ENCODE measurements around the gene FMO3. TPM values are rescaled to one million over a fixed set of nuclear protein-coding genes. Genes with fewer than 3 reads are reported as not detected.

The FMO3 gene
- total and polyA plus RNA-seq, 2 donors (not counting 1 experiment from before 2014, with no cell fraction given) = 76.3 to 148 TPM

- TF ChIP-seq CTCF (conservative IDR thresholded peaks at IDR 0.05 in 1 of 2, IDR thresholded peaks at IDR 0.05 in 1 of 2; ENCODE audit: low read depth in 1 of 2, low read length in 2 of 2) (no peak), EZH2 (IDR thresholded peaks at IDR 0.05; ENCODE audit: low read length, missing control alignments) (no peak)
- no peaks in the 10 kb centered on the region for H3K9me3 ChIP-seq (ENCODE audit: control insufficient read depth, insufficient read depth, low read depth, low read length)
- no peak overlapping the region for H3K9ac ChIP-seq (ENCODE audit: insufficient read depth, low read length)
- no peak overlapping the region for H3K27ac ChIP-seq (ENCODE audit: insufficient read depth, low read length)
- no peak overlapping the region for H3K4me2 ChIP-seq (ENCODE audit: extremely low read depth, insufficient read depth, low read length)
- H3K27me3 ChIP-seq (ENCODE audit: control insufficient read depth, insufficient read depth, low read length) = no peaks in the 10 kb centered on the region
- no peak overlapping the region for H3K4me3 ChIP-seq (replicated peaks in 1 of 4; ENCODE audit: control extremely low read depth in 1 of 4, insufficient read depth in 1 of 4, low read depth in 3 of 4, low read length in 4 of 4)
- H2AFZ ChIP-seq (ENCODE audit: low read length) = no peak overlapping the region
- no peaks in the 10 kb centered on the region for H4K20me1 ChIP-seq (ENCODE audit: control insufficient read depth, extremely low read depth, insufficient read depth, low read length)
- H3K36me3 ChIP-seq (ENCODE audit: control insufficient read depth, insufficient read depth, low read length) = no peaks in the 10 kb centered on the region
- no peaks in the 10 kb centered on the region for H3K79me2 ChIP-seq (ENCODE audit: control insufficient read depth, insufficient read depth, low read length)
- DNase-seq (ENCODE audit: low read depth in 2 of 2) = no peak
- H3K4me1 ChIP-seq (ENCODE audit: control insufficient read depth, extremely low read depth, insufficient read depth, low read length) = no peaks in the 10 kb centered on the region
Measured at GRCh38 chr1:171161431-171161830, 70.7 kb downstream of the FMO3 start.

- no peak overlapping the region for H3K4me2 ChIP-seq (ENCODE audit: extremely low read depth, insufficient read depth, low read length)
- no peak for DNase-seq (ENCODE audit: low read depth in 2 of 2)
- H3K36me3 ChIP-seq (ENCODE audit: control insufficient read depth, insufficient read depth, low read length) = no peaks in the 10 kb centered on the region
- no peak overlapping the region for H3K9ac ChIP-seq (ENCODE audit: insufficient read depth, low read length)
- no peak overlapping the region for H3K27ac ChIP-seq (ENCODE audit: insufficient read depth, low read length)
- H3K4me1 ChIP-seq (ENCODE audit: control insufficient read depth, extremely low read depth, insufficient read depth, low read length) = no peaks in the 10 kb centered on the region
- H3K9me3 ChIP-seq (ENCODE audit: control insufficient read depth, insufficient read depth, low read depth, low read length) = no peaks in the 10 kb centered on the region
- H3K4me3 ChIP-seq (replicated peaks in 1 of 4; ENCODE audit: control extremely low read depth in 1 of 4, insufficient read depth in 1 of 4, low read depth in 3 of 4, low read length in 4 of 4) = no peak overlapping the region
- TF ChIP-seq CTCF (conservative IDR thresholded peaks at IDR 0.05 in 1 of 2, IDR thresholded peaks at IDR 0.05 in 1 of 2; ENCODE audit: low read depth in 1 of 2, low read length in 2 of 2) (no peak), EZH2 (IDR thresholded peaks at IDR 0.05; ENCODE audit: low read length, missing control alignments) (no peak)
- no peaks in the 10 kb centered on the region for H3K79me2 ChIP-seq (ENCODE audit: control insufficient read depth, insufficient read depth, low read length)
- H4K20me1 ChIP-seq (ENCODE audit: control insufficient read depth, extremely low read depth, insufficient read depth, low read length) = no peaks in the 10 kb centered on the region
- no peak overlapping the region for H2AFZ ChIP-seq (ENCODE audit: low read length)
- no peaks in the 10 kb centered on the region for H3K27me3 ChIP-seq (ENCODE audit: control insufficient read depth, insufficient read depth, low read length)
Measured at GRCh38 chr1:171166361-171166760, 75.7 kb downstream of the FMO3 start.

Other genes with a start within 250 kb of the FMO3 start
- 0.26 TPM in 1 of 2 replicates, not detected in the other for gene MROH9, start 155.4 kb upstream of the FMO3 start, total RNA-seq
- 0.15 TPM in 1 of 2 replicates, not detected in the other for gene MROH9, start 155.4 kb upstream of the FMO3 start, polyA plus RNA-seq
- 104 and 125 TPM in 2 replicates for gene FMO2, start 94.4 kb downstream of the FMO3 start, total RNA-seq
- 7.1 and 136 TPM in 2 replicates for gene FMO2, start 94.4 kb downstream of the FMO3 start, polyA plus RNA-seq
- gene FMO1, start 157.6 kb downstream of the FMO3 start, total RNA-seq = 0.77 TPM in 1 of 2 replicates, not detected in the other
- gene FMO1, start 157.6 kb downstream of the FMO3 start, polyA plus RNA-seq = 0.22 TPM in 1 of 2 replicates, not detected in the other
- gene FMO4, start 223.3 kb downstream of the FMO3 start, total RNA-seq = 4.6 and 7.3 TPM in 2 replicates
- 1.5 and 5.5 TPM in 2 replicates for gene FMO4, start 223.3 kb downstream of the FMO3 start, polyA plus RNA-seq